Hepatocyte (in vitro differentiated cells): ENCODE results near the gene IMMT. TPM values are rescaled to one million over a fixed set of nuclear protein-coding genes. Genes with fewer than 3 reads are reported as not detected.

Experiments used
- DNase-seq: peaks from one replicate; pipeline ENCODE4 v3.0.0-alpha.2; 2016; ENCODE audit warnings: low spot score
- H2AFZ ChIP-seq: fragments of 200-600 bp; sonication (generic); 2 replicates; pipeline ENCODE4 v1.6.0; 2016; ENCODE audit warnings: antibody characterized with exemption, mild to moderate bottlenecking
- H3K27ac ChIP-seq: fragments of 200-600 bp; sonication (generic); 2 replicates; pipeline ENCODE4 v1.5.1; 2016; ENCODE audit warnings: mild to moderate bottlenecking
- H3K27me3 ChIP-seq: fragments of 200-600 bp; sonication (generic); 2 replicates; pipeline ENCODE4 v1.6.1; 2016
- H3K36me3 ChIP-seq: fragments of 200-600 bp; sonication (generic); replicated peaks from 2 replicates; pipeline ENCODE4 v1.5.1; 2016; ENCODE audit warnings: low read depth; ENCODE audit not compliant: insufficient read depth
- H3K4me1 ChIP-seq: fragments of 200-600 bp; sonication (generic); 2 replicates; pipeline ENCODE4 v1.5.1; 2016; ENCODE audit warnings: mild to moderate bottlenecking, moderate library complexity; ENCODE audit not compliant: insufficient read depth
- H3K4me2 ChIP-seq: fragments of 200-600 bp; sonication (generic); 2 replicates; pipeline ENCODE4 v1.6.0; 2016
- H3K4me3 ChIP-seq: fragments of 200-600 bp; sonication (generic); 2 replicates; pipeline ENCODE4 v1.5.1; 2016; ENCODE audit warnings: mild to moderate bottlenecking
- H3K79me2 ChIP-seq: fragments of 200-600 bp; sonication (generic); 2 replicates; pipeline ENCODE4 v1.6.0; 2017; ENCODE audit warnings: mild to moderate bottlenecking
- H3K9me2 ChIP-seq: fragments of 200-600 bp; sonication (generic); replicated peaks from 2 replicates; pipeline ENCODE4 v1.6.0; 2017; ENCODE audit warnings: mild to moderate bottlenecking; ENCODE audit not compliant: insufficient read depth
- H3K9me3 ChIP-seq: fragments of 200-600 bp; sonication (generic); 2 replicates; pipeline ENCODE4 v1.5.1; 2016; ENCODE audit warnings: low read depth, mild to moderate bottlenecking
- H4K20me1 ChIP-seq: fragments of 200-600 bp; sonication (generic); 2 replicates; pipeline ENCODE4 v1.6.0; 2016; ENCODE audit warnings: mild to moderate bottlenecking; ENCODE audit not compliant: insufficient read depth, poor library complexity, severe bottlenecking
- CTCF ChIP-seq: fragments of 200-600 bp; sonication (generic); IDR thresholded peaks from 2 replicates; pipeline ENCODE4 v1.5.1; 2016; ENCODE audit warnings: antibody characterized with exemption, mild to moderate bottlenecking; ENCODE audit not compliant: poor library complexity
- EZH2 ChIP-seq: fragments of 200-600 bp; sonication (generic); IDR thresholded peaks from 2 replicates; pipeline ENCODE4 v1.6.1; 2016; ENCODE audit warnings: antibody characterized with exemption, mild to moderate bottlenecking, borderline replicate concordance
- EZH2phosphoT487 ChIP-seq: fragments of 200-600 bp; sonication (generic); IDR thresholded peaks from one replicate; pipeline ENCODE4 v1.6.1; 2018; ENCODE audit warnings: antibody characterized with exemption, mild to moderate bottlenecking, low read depth, moderate library complexity; ENCODE audit not compliant: unreplicated experiment, severe bottlenecking
- WGBS: methylation state at CpG from one replicate; pipeline ENCODE4 v1.1.6; 2016; ENCODE audit warnings: low lambda C conversion rate; ENCODE audit errors: missing lambda C conversion rate; 5-methylcytosine and 5-hydroxymethylcytosine counted together
- polyA plus RNA-seq: library from polyadenylated mRNA; unstranded; fragments of >200 nt; fragmentation: Nextera tagmentation; extraction: Ambion mirVana; gene quantifications from 2 replicates; pipeline ENCODE4 v1.2.1, GENCODE V29; 2016
- total RNA-seq: library from RNA; depleted of rRNA; stranded (reverse); fragments of >200 nt; gene quantifications from 2 replicates; pipeline ENCODE4 v1.2.3, GENCODE V29; 2014

Gene IMMT
- total and polyA plus RNA-seq, 2 experiments from 2014 or later: 60.1 to 67.9 TPM

DNA sequence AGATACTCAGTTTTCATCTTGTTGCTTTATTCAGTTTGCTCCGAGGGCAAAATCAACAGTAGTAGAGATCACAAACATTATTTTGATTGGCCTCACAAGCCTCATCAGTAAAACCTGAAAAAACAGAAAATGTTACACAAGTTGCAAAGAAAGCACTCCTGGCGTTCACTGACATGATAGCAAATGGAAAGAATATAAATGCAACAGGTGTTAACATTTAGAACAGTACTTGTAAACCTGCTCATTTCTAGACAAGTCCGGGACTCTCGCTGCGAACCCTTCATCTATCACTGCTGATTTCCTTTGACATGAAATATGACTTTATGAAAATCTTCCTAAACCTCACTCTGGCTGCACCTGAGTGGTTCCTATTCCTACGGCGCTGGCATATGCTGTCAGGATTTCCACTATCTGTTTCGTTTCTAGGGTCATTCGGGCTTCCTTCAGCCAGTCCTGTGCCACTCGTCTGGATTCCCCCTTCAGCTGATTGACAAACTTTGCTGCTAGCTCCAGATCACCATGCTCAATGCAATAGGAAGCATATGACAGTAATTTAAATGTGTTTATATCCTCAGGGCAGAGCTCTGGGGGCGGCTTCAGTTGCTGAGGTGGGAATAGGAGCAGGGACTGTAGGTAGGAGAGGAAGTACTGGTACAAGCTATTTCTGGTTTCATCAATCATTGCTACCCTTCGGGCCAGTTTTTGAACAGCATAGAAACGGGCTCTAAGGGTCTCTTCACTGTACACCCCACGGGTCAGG is 51.2 kb downstream of the IMMT start:
- WGBS: 90% methylated on average over 14 of the region's 14 CpGs
- H3K4me2 ChIP-seq: no peak overlapping the region
- H2AFZ ChIP-seq: no peak overlapping the region
- TF ChIP-seq EZH2phosphoT487 (no peak), CTCF (no peak), EZH2 (no peak)
- no peak overlapping the region for H3K4me3 ChIP-seq
- H4K20me1 ChIP-seq: no peaks in the 10 kb centered on the region
- no peaks in the 10 kb centered on the region for H3K79me2 ChIP-seq
- no peaks in the 10 kb centered on the region for H3K9me3 ChIP-seq
- H3K9me2 ChIP-seq: no peaks in the 10 kb centered on the region
- H3K27me3 ChIP-seq: no peaks in the 10 kb centered on the region
- H3K4me1 ChIP-seq: no peaks in the 10 kb centered on the region
- H3K36me3 ChIP-seq: peaks cover 3% of the 10 kb centered on the region
- no peak overlapping the region for H3K27ac ChIP-seq
- no peak for DNase-seq

DNA sequence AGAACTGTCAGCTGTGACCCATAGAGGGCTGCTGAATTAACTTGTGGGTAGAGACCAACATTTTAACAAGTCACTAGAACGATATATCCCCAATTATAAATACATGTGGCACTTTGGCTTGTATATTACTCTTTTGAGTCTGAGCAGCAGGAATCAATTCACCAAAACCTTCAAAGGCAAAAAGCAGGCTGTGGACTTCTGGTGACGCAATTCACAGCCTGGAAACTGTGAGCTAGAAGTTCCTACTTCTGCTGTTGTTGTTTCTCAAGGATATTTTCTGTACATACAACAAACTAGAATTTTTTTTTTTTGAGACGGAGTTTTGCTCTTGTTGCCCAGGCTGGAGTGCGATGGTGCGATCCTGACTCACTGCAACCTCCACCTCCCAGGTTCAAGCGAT is 52.0 kb downstream of the IMMT start:
- Histone ChIP-seq H2AFZ (no peak overlapping the region), H3K4me2 (no peak overlapping the region), H3K27me3 (no peaks in the 10 kb centered on the region), H4K20me1 (no peaks in the 10 kb centered on the region), H3K9me3 (no peaks in the 10 kb centered on the region), H3K79me2 (no peaks in the 10 kb centered on the region), H3K4me3 (no peak overlapping the region), H3K4me1 (no peaks in the 10 kb centered on the region), H3K9me2 (no peaks in the 10 kb centered on the region), H3K27ac (no peak overlapping the region), H3K36me3 (peaks cover 4% of the 10 kb centered on the region)
- WGBS: 96% methylated on average over 6 of the region's 6 CpGs
- no peak for DNase-seq
- no peak for TF ChIP-seq CTCF
- no peak for TF ChIP-seq EZH2phosphoT487

- Histone ChIP-seq H3K79me2 (no peaks in the 10 kb centered on the region), H3K27me3 (no peaks in the 10 kb centered on the region), H2AFZ (no peak overlapping the region), H3K9me2 (no peaks in the 10 kb centered on the region), H3K4me1 (no peaks in the 10 kb centered on the region), H3K36me3 (peaks cover 4% of the 10 kb centered on the region), H3K9me3 (no peaks in the 10 kb centered on the region), H3K4me2 (no peak overlapping the region), H4K20me1 (no peaks in the 10 kb centered on the region), H3K27ac (no peak overlapping the region), H3K4me3 (no peak overlapping the region)
- TF ChIP-seq EZH2phosphoT487: no peak
- 63% methylated on average over 3 of the region's 3 CpGs for whole genome bisulfite sequencing
- DNase-seq: no peak
Observed at GRCh38 chr2:86142436-86143257, 52.6 kb downstream of the IMMT start.

- Histone ChIP-seq H3K9me2 (no peaks in the 10 kb centered on the region), H3K4me3 (no peak overlapping the region), H3K27me3 (no peaks in the 10 kb centered on the region), H3K4me1 (no peaks in the 10 kb centered on the region), H3K9me3 (no peaks in the 10 kb centered on the region), H4K20me1 (no peaks in the 10 kb centered on the region), H3K27ac (no peak overlapping the region), H3K4me2 (no peak overlapping the region), H3K36me3 (peaks cover 4% of the 10 kb centered on the region), H2AFZ (no peak overlapping the region), H3K79me2 (no peaks in the 10 kb centered on the region)
- WGBS: 92% methylated on average over 4 of the region's 4 CpGs
- no peak for DNase-seq
- TF ChIP-seq EZH2phosphoT487: no peak
- no peak for TF ChIP-seq EZH2
- no peak for TF ChIP-seq CTCF
Observed at GRCh38 chr2:86140969-86141392, 54.3 kb downstream of the IMMT start.
